Measurements from ENCODE around the gene FAAP100. TPM values are rescaled to one million over a fixed set of nuclear protein-coding genes. Genes with fewer than 3 reads are reported as not detected.

FAAP100 gene
- total and polyA plus RNA-seq, 2 donors: 14.0 to 21.0 TPM

GRCh38 chr17:81543339-81543675, 8.8 kb downstream of the FAAP100 start:
- DNase-seq (ENCODE audit: extremely low spot score): no peak
- Histone ChIP-seq H3K36me3 (ENCODE audit: insufficient read depth) (peaks cover 8% of the 10 kb centered on the region), H3K27ac (ENCODE audit: low read depth) (no peak overlapping the region), H3K4me3 (ENCODE audit: low read depth, low read length) (no peak overlapping the region), H3K4me1 (ENCODE audit: insufficient read depth) (no peaks in the 10 kb centered on the region)
- 94% methylated on average over 14 of the region's 14 CpGs for WGBS

DNA sequence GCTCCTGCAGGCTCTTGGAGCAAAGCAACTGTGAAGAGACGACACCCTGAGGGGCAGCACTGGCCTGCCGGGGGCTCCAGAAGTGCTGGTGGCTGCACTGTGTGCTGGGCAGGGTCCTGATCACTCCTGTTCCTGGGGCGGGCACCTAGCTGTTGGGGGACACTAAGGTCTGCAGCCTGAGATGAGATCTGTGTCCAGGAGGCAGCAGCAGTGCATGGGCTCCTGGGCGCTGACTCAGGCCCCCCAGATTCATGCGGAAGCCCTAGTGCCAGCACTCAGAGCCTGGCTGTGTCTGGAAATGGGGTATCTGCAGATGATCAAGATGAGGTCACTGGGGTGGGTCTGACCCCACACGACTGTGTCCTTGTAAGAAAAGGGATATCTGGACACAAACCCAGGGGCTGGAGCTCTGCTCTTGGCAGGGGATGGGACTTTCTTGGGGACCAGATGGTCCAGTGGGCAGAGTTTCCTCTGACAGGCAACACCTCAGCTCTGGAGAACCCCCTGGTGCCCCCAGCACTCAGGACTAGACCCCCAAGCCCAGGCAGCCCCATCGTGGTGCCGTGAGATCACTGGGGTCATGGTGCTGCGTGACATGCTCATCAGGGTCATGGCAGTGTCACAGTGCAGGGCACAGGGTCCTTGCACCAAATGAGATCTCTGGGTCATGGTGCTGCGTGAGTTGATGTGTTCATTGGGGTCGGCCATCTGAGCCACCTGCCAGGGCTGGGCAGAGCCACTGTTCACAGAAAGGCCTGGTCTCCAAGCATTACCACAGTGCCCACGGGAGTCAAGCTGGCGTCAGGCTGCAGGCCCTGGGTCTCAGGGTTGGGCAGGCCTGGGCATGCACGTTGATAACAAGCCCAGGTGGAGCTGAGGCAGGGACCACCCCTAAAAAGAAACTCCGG, 9.5 kb downstream of the FAAP100 start:
- Histone ChIP-seq H3K27ac (ENCODE audit: low read depth) (no peak overlapping the region), H3K4me3 (ENCODE audit: low read depth, low read length) (no peak overlapping the region), H3K36me3 (ENCODE audit: insufficient read depth) (peaks cover 8% of the 10 kb centered on the region), H3K4me1 (ENCODE audit: insufficient read depth) (no peaks in the 10 kb centered on the region)
- WGBS: 84% methylated on average over 15 of the region's 15 CpGs
- DNase-seq (ENCODE audit: extremely low spot score): no peak

- Histone ChIP-seq H3K4me1 (ENCODE audit: insufficient read depth) (no peaks in the 10 kb centered on the region), H3K36me3 (ENCODE audit: insufficient read depth) (peaks cover 5% of the 10 kb centered on the region), H3K27ac (ENCODE audit: low read depth) (no peak overlapping the region), H3K4me3 (ENCODE audit: low read depth, low read length) (no peak overlapping the region)
- DNase-seq (ENCODE audit: extremely low spot score): no peak
- WGBS: 89% methylated on average over 17 of the region's 17 CpGs
Measured at GRCh38 chr17:81541123-81541522, 11.0 kb downstream of the FAAP100 start.

DNA sequence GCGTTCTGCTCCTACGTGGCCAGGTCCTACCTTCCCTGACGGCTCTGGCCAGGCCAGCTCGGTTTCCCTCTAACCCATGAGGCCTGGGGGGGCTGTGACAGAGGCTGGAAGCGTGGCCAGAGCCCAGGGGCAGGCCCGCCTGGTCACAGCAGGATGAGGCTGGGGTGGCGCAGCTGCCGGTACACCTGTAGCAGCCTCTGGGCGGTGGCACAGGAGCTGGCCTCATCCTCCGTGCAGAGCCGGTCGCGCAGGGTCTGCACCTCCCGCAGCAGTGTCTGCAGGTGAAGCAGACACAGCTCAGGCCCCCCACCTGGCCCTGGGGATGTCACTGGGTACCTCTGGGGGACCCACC, 11.5 kb downstream of the FAAP100 start:
- Histone ChIP-seq H3K4me1 (ENCODE audit: insufficient read depth) (no peaks in the 10 kb centered on the region), H3K4me3 (ENCODE audit: low read depth, low read length) (no peak overlapping the region), H3K27ac (ENCODE audit: low read depth) (no peak overlapping the region), H3K36me3 (ENCODE audit: insufficient read depth) (peaks cover 5% of the 10 kb centered on the region)
- no peak for DNase-seq (ENCODE audit: extremely low spot score)
- WGBS: 94% methylated on average over 14 of the region's 14 CpGs

DNA sequence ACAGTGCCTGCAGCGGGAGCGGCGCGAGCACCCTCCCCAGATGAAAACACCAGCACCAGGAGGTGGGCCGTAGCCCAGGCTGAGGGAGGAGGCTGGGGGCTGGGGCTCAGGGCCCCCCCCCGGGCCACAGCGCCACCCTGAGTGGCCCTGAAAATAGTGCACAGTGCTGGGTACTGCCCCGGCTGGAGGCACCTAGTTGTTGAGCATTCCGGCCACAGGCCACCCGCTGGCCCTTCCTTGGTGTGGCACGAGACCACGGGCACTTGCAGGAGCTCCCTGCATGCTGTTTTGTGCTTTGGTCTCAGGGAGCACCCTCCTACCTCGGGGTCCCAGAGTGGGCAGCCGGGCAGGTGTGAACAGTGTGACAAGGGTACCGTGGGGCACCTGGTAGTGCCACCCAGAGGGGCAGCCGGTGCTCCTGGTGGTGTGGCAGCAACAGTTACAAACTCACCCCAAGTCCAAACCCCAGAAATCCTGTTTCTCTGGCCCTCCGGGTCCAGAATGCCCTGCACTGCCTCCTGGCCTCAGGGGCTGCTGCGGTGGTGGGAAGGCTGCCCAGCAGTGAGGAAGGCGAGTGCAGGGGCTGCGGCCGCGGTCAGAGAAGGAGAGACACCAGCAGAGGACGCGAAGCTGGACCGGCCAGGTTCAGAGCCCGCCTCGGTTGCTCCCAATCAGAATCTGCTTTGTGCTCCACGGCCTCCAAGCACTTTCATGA, 12.0 kb downstream of the FAAP100 start:
- no peak for DNase-seq (ENCODE audit: extremely low spot score)
- no peak overlapping the region for H3K27ac ChIP-seq (ENCODE audit: low read depth)
- peaks cover 5% of the 10 kb centered on the region for H3K36me3 ChIP-seq (ENCODE audit: insufficient read depth)
- H3K4me3 ChIP-seq (ENCODE audit: low read depth, low read length): no peak overlapping the region
- 94% methylated on average over 28 of the region's 28 CpGs for WGBS
- no peaks in the 10 kb centered on the region for H3K4me1 ChIP-seq (ENCODE audit: insufficient read depth)

- Histone ChIP-seq H3K36me3 (ENCODE audit: insufficient read depth) (peaks cover 5% of the 10 kb centered on the region), H3K4me1 (ENCODE audit: insufficient read depth) (no peaks in the 10 kb centered on the region), H3K27ac (ENCODE audit: low read depth) (no peak overlapping the region), H3K4me3 (ENCODE audit: low read depth, low read length) (no peak overlapping the region)
- no peak for DNase-seq (ENCODE audit: extremely low spot score)
- WGBS: 77% methylated on average over 10 of the region's 10 CpGs
Measured at GRCh38 chr17:81539571-81539900, 12.6 kb downstream of the FAAP100 start.

- no peaks in the 10 kb centered on the region for H3K4me1 ChIP-seq (ENCODE audit: insufficient read depth)
- WGBS: 87% methylated on average over 26 of the region's 26 CpGs
- H3K27ac ChIP-seq (ENCODE audit: low read depth): no peak overlapping the region
- DNase-seq (ENCODE audit: extremely low spot score): no peak
- H3K4me3 ChIP-seq (ENCODE audit: low read depth, low read length): no peak overlapping the region
- peaks cover 5% of the 10 kb centered on the region for H3K36me3 ChIP-seq (ENCODE audit: insufficient read depth)
Measured at GRCh38 chr17:81538651-81539570, 13.2 kb downstream of the FAAP100 start.

DNA sequence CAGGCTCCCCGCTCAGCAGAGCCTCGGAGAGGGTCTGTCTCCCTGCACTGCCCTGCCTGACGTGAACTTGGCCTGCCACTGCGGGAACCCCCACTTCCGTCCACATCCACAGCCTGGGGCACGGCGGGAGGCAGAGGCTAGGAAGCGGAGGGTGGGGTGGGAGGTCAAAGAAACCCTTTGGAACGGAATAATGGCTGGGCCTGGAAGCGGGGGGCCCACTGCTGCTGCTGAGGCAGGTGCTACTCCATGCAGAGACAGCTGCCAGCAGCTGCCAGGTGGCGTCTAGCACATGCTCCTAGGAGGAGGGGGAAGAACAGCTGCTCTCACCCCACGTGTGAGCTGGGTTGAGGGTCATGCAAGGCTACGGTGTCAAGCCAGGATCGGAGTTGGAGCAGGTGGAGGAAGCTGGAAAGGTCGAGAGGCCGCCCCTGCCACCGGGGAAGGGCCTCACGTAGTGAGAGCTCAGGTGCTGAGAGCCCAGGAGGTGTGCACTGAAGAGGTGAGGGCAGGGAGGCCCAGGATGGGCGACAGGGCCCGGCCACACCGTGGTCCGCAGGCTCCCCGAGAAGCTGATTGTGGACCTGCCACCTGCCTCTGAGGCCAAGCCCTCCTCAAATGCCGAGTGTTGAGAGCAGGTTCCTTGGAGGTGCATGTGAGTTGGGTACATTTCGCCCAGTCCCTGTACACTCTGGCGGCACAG, 14.1 kb downstream of the FAAP100 start:
- peaks cover 2% of the 10 kb centered on the region for H3K36me3 ChIP-seq (ENCODE audit: insufficient read depth)
- no peaks in the 10 kb centered on the region for H3K4me1 ChIP-seq (ENCODE audit: insufficient read depth)
- DNase-seq (ENCODE audit: extremely low spot score): no peak
- WGBS: 68% methylated on average over 26 of the region's 26 CpGs
- H3K27ac ChIP-seq (ENCODE audit: low read depth): no peak overlapping the region
- no peak overlapping the region for H3K4me3 ChIP-seq (ENCODE audit: low read depth, low read length)

DNA sequence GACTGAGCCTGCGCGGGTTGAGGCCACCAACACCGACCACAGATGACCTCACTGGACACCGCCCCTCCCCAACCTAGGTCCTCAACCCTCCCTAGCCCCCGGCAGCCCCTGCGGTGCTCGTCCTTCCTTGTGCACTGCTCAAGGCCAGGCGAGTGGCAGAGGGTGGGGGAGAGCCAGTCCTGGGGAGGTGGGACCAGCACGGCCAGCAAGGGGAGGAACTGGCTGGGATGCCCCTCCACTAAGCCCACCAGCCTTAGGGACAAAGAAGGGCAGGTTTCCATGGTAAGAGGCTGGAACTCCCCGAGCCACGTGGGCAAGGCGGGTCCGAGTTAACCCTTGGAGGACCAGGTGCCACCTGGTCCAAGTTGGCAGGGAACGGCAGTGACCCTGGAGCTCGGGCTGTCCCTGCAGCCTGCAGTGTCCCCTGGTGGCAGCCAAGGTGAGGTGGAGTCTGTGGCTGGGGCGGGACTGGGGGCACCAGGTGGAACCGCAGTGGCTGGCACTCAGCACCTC, 14.8 kb downstream of the FAAP100 start:
- Histone ChIP-seq H3K4me1 (ENCODE audit: insufficient read depth) (no peaks in the 10 kb centered on the region), H3K4me3 (ENCODE audit: low read depth, low read length) (no peak overlapping the region), H3K27ac (ENCODE audit: low read depth) (no peak overlapping the region), H3K36me3 (ENCODE audit: insufficient read depth) (peaks cover 2% of the 10 kb centered on the region)
- 16% methylated on average over 17 of the region's 17 CpGs for WGBS
- no peak for DNase-seq (ENCODE audit: extremely low spot score)

DNA sequence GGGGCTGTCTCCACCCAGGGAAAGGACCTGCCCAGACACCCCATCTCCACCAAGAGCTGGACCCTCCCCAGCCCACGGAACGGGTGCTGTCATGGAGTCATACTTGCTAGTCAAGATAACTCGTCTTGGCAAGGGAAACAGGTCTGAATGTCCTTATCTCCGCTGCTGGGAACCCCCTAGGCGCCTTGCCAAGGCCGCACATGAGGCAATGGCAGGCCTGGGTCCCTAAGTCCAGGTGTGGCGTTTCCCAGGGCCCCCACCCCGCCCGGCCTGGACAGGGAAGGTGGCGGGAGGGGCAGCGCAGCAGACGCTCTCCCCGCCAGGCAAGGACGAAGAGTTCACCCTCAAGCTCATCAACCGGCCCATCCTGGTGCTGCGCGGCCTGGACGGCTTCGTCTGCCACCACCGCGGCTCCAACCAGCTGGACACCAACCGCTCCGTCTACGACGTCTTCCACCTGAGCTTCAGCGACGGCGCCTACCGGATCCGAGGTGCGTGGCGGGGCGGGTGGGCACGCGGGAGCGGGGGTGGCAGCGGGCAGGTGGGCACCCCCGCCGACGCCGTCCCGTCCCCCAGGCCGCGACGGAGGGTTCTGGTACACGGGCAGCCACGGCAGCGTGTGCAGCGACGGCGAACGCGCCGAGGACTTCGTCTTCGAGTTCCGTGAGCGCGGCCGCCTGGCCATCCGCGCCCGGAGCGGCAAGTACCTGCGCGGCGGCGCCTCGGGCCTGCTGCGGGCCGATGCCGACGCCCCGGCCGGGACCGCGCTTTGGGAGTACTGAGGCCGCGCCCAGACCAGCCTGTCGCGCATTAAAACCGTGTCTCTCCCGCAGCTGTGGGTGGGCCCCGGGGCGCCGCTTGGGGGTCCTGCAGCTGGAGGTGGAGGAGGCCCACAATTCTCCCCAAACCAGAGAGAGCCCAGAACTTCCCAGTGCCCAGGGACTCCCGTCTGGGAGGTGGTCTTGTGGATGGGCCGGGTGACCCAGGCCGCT, 15.6 kb downstream of the FAAP100 start:
- Histone ChIP-seq H3K4me1 (ENCODE audit: insufficient read depth) (no peaks in the 10 kb centered on the region), H3K36me3 (ENCODE audit: insufficient read depth) (peaks cover 2% of the 10 kb centered on the region), H3K27ac (ENCODE audit: low read depth) (no peak overlapping the region), H3K4me3 (ENCODE audit: low read depth, low read length) (no peak overlapping the region)
- no peak for DNase-seq (ENCODE audit: extremely low spot score)
- WGBS: 5% methylated on average over 89 of the region's 89 CpGs

GRCh38 chr17:81535480-81536298, 16.5 kb downstream of the FAAP100 start:
- Histone ChIP-seq H3K27ac (ENCODE audit: low read depth) (no peak overlapping the region), H3K4me3 (ENCODE audit: low read depth, low read length) (no peak overlapping the region), H3K4me1 (ENCODE audit: insufficient read depth) (no peaks in the 10 kb centered on the region), H3K36me3 (ENCODE audit: insufficient read depth) (peaks cover 2% of the 10 kb centered on the region)
- WGBS: 60% methylated on average over 13 of the region's 13 CpGs
- no peak for DNase-seq (ENCODE audit: extremely low spot score)

GRCh38 chr17:81535007-81535328, 17.2 kb downstream of the FAAP100 start:
- 82% methylated on average over 5 of the region's 5 CpGs for WGBS
- DNase-seq (ENCODE audit: extremely low spot score): no peak
- no peak overlapping the region for H3K4me3 ChIP-seq (ENCODE audit: low read depth, low read length)

More at GRCh38 chr17:81535007-81535328, 17.2 kb downstream of the FAAP100 start:
- Histone ChIP-seq H3K36me3 (ENCODE audit: insufficient read depth) (no peaks in the 10 kb centered on the region), H3K27ac (ENCODE audit: low read depth) (no peak overlapping the region), H3K4me1 (ENCODE audit: insufficient read depth) (no peaks in the 10 kb centered on the region)

Data from urinary bladder (tissue), 4 donors.